GM23248 (cell line): ENCODE results near the gene GAGE12E. TPM values are rescaled to one million over a fixed set of nuclear protein-coding genes. Genes with fewer than 3 reads are reported as not detected.
"Not testable (repeated sequence)": the region's sequence is repeated elsewhere in the genome, so short reads cannot be mapped to it uniquely, and the experiment has no call there.

ENCODE experiments used
- DNase-seq: peaks from one replicate; pipeline ENCODE4 v3.0.0-alpha.2; 2015
- H2AFZ ChIP-seq: fragments of 200-600 bp; sonication (generic); 2 replicates; pipeline ENCODE4 v1.6.1; 2016; ENCODE audit warnings: antibody characterized with exemption
- H3F3A ChIP-seq: fragments of 200-600 bp; sonication (generic); 2 replicates; pipeline ENCODE4 v1.6.1; 2016; ENCODE audit warnings: mild to moderate bottlenecking, antibody characterized with exemption, mixed run types; ENCODE audit not compliant: insufficient read depth
- H3K27ac ChIP-seq: fragments of 200-600 bp; sonication (generic); 2 replicates; pipeline ENCODE4 v1.5.1; 2016; ENCODE audit warnings: mild to moderate bottlenecking
- H3K27me3 ChIP-seq: fragments of 200-600 bp; sonication (generic); replicated peaks from 2 replicates; pipeline ENCODE4 v1.6.1; 2016; ENCODE audit warnings: mild to moderate bottlenecking; ENCODE audit not compliant: insufficient read depth
- H3K36me3 ChIP-seq: fragments of 200-600 bp; sonication (generic); 2 replicates; pipeline ENCODE4 v1.6.1; 2016; ENCODE audit warnings: low read depth, mild to moderate bottlenecking
- H3K4me1 ChIP-seq: fragments of 200-600 bp; sonication (generic); 2 replicates; pipeline ENCODE4 v1.6.1; 2016; ENCODE audit warnings: mild to moderate bottlenecking; ENCODE audit not compliant: insufficient read depth
- H3K4me2 ChIP-seq: fragments of 200-600 bp; sonication (generic); one replicate; pipeline ENCODE4 v1.6.1; 2016; ENCODE audit warnings: mild to moderate bottlenecking; ENCODE audit not compliant: unreplicated experiment
- H3K4me3 ChIP-seq: fragments of 200-600 bp; sonication (generic); 2 replicates; pipeline ENCODE4 v1.5.1; 2016; ENCODE audit warnings: mild to moderate bottlenecking
- H3K79me2 ChIP-seq: fragments of 200-600 bp; sonication (generic); 2 replicates; pipeline ENCODE4 v1.6.1; 2016; ENCODE audit warnings: mild to moderate bottlenecking; ENCODE audit not compliant: insufficient read depth
- H3K9ac ChIP-seq: fragments of 200-600 bp; sonication (generic); 2 replicates; pipeline ENCODE4 v1.6.1; 2016; ENCODE audit warnings: mild to moderate bottlenecking
- H3K9me2 ChIP-seq: fragments of 200-600 bp; sonication (generic); 2 replicates; pipeline ENCODE4 v1.6.1; 2016; ENCODE audit warnings: mixed run types, mild to moderate bottlenecking, moderate library complexity; ENCODE audit not compliant: insufficient read depth
- H3K9me3 ChIP-seq: fragments of 200-600 bp; sonication (generic); one replicate; pipeline ENCODE4 v1.6.1; 2017; ENCODE audit warnings: low read depth
- H4K20me1 ChIP-seq: fragments of 200-600 bp; sonication (generic); 2 replicates; pipeline ENCODE4 v1.6.0; 2016; ENCODE audit not compliant: insufficient read depth
- WGBS, 2 experiments: methylation state at CpG; one replicate each; pipeline ENCODE4 v1.1.6; 2015 to 2017; ENCODE audit warnings: low lambda C conversion rate in 2 of 2, low coverage in 1 of 2; ENCODE audit errors: missing lambda C conversion rate in 2 of 2; 5-methylcytosine and 5-hydroxymethylcytosine counted together
- in situ Hi-C: fragments of 300-500 bp; cut with MboI; formaldehyde crosslinking; loops from 2 replicates; pipeline ENCODE4 v1.15.0; 2020
- polyA plus RNA-seq: library from polyadenylated mRNA; unstranded; fragments of >200 nt; fragmentation: Nextera tagmentation; extraction: Ambion mirVana; gene quantifications from 2 replicates; pipeline ENCODE4 v1.2.1, GENCODE V29; 2016
- small RNA-seq: library from RNA; depleted of rRNA; stranded (forward); fragments of <200 nt; gene quantifications from one replicate; pipeline ENCODE3, GENCODE V24; 2014; ENCODE audit warnings: low read depth, low replicate concordance
- total RNA-seq: library from RNA; depleted of rRNA; stranded (reverse); fragments of >200 nt; shearing (Covaris generic); gene quantifications from 2 replicates; pipeline ENCODE4 v1.2.3, GENCODE V29; 2014; rRNA removed

GAGE12E gene
- total and polyA plus RNA-seq, 2 experiments from 2014 or later: not detected

GRCh38 chrX:49579649-49580048 lies 28.6 kb downstream of the GAGE12E start, which contains the start of gene GAGE12H:
TSS of gene GAGE12H (plus strand) at chrX:49579949. CDS start at chrX:49581104, 1,155 bp downstream.
- DNase-seq, in situ Hi-C loops, H3F3A ChIP-seq: not testable (repeated sequence)

GRCh38 chrX:49589196-49589595 lies 38.1 kb downstream of the GAGE12E start, which contains the start of gene GAGE2A:
TSS of gene GAGE2A (plus strand) at chrX:49589496. CDS start at chrX:49590651, 1,155 bp downstream.
- in situ Hi-C loops, H3K4me2 ChIP-seq, H3K27ac ChIP-seq, H3K4me3 ChIP-seq, H3K4me1 ChIP-seq, H3F3A ChIP-seq, H3K9ac ChIP-seq, H2AFZ ChIP-seq, H3K36me3 ChIP-seq, H3K9me3 ChIP-seq, H4K20me1 ChIP-seq, H3K27me3 ChIP-seq, H3K79me2 ChIP-seq, H3K9me2 ChIP-seq, DNase-seq: not testable (repeated sequence)
- WGBS, 2 experiments: no CpG with 5 or more reads among the region's 16 CpGs

More at GRCh38 chrX:49579649-49580048, 28.6 kb downstream of the GAGE12E start, which contains the start of gene GAGE12H:
- not testable (repeated sequence) for H3K27me3 ChIP-seq, H3K36me3 ChIP-seq, H3K4me1 ChIP-seq, H2AFZ ChIP-seq, H4K20me1 ChIP-seq, H3K9ac ChIP-seq, H3K4me2 ChIP-seq, H3K9me3 ChIP-seq, H3K9me2 ChIP-seq, H3K4me3 ChIP-seq, H3K79me2 ChIP-seq, H3K27ac ChIP-seq
- WGBS, 2 experiments: no CpG with 5 or more reads among the region's 16 CpGs

- DNase-seq, H2AFZ ChIP-seq, H3K4me2 ChIP-seq, H3F3A ChIP-seq, H3K27me3 ChIP-seq, H3K9me2 ChIP-seq, H3K79me2 ChIP-seq, H3K4me3 ChIP-seq, H3K4me1 ChIP-seq, H3K9me3 ChIP-seq, H3K36me3 ChIP-seq, in situ Hi-C loops, H3K9ac ChIP-seq, H3K27ac ChIP-seq, H4K20me1 ChIP-seq: not testable (repeated sequence)
- 67 to 81% methylated on average over 23 to 31 of the region's 37 CpGs for WGBS, 2 experiments
Observed at GRCh38 chrX:49589769-49590478, 38.8 kb downstream of the GAGE12E start.

GRCh38 chrX:49590488-49590887 lies 39.4 kb downstream of the GAGE12E start:
- in situ Hi-C loops, H2AFZ ChIP-seq, H3K36me3 ChIP-seq, H3K9me3 ChIP-seq, DNase-seq, H3K27ac ChIP-seq, H3K4me3 ChIP-seq, H3K79me2 ChIP-seq, H3K27me3 ChIP-seq, H3K9ac ChIP-seq, H4K20me1 ChIP-seq, H3F3A ChIP-seq, H3K4me2 ChIP-seq, H3K9me2 ChIP-seq, H3K4me1 ChIP-seq: not testable (repeated sequence)
- WGBS, 2 experiments: 65 to 70% methylated on average over 16 to 17 of the region's 17 CpGs

- H2AFZ ChIP-seq, H3K27me3 ChIP-seq, H4K20me1 ChIP-seq, H3K9me2 ChIP-seq, H3K36me3 ChIP-seq, H3K4me2 ChIP-seq, DNase-seq, in situ Hi-C loops, H3K79me2 ChIP-seq, H3K9me3 ChIP-seq, H3K27ac ChIP-seq, H3F3A ChIP-seq, H3K4me3 ChIP-seq, H3K4me1 ChIP-seq, H3K9ac ChIP-seq: not testable (repeated sequence)
- WGBS, 2 experiments: no CpG with 5 or more reads among the region's 16 CpGs
Observed at GRCh38 chrX:49598720-49599119, 47.6 kb downstream of the GAGE12E start, which contains the start of gene GAGE1. TSS of gene GAGE1 (plus strand) at chrX:49599020. CDS start at chrX:49600175, 1,155 bp downstream.

Small RNA genes within 50 kb of the gene (small RNA-seq; reads per million reads assigned to genes)
- gene GAGE12B: not detected

Other genes with a start within 250 kb of the GAGE12E start
- not detected in 2 replicates for gene GAGE10, start 247.6 kb upstream of the GAGE12E start, total RNA-seq
- gene GAGE10, start 247.6 kb upstream of the GAGE12E start, polyA plus RNA-seq: not detected in 2 replicates
- gene GAGE12J, start 229.3 kb upstream of the GAGE12E start, total RNA-seq: not detected in 2 replicates
- not detected in 2 replicates for gene GAGE12J, start 229.3 kb upstream of the GAGE12E start, polyA plus RNA-seq
- not detected in 2 replicates for gene GAGE13, start 219.7 kb upstream of the GAGE12E start, total RNA-seq
- gene GAGE13, start 219.7 kb upstream of the GAGE12E start, polyA plus RNA-seq: not detected in 2 replicates
- gene GAGE12C, start 19.1 kb upstream of the GAGE12E start, total RNA-seq: not detected in 2 replicates
- not detected in 2 replicates for gene GAGE12C, start 19.1 kb upstream of the GAGE12E start, polyA plus RNA-seq
- gene GAGE12D, start 9.6 kb upstream of the GAGE12E start, total RNA-seq: not detected in 2 replicates
- gene GAGE12D, start 9.6 kb upstream of the GAGE12E start, polyA plus RNA-seq: not detected in 2 replicates
- gene GAGE12F, start 9.6 kb downstream of the GAGE12E start, total RNA-seq: not detected in 2 replicates
- not detected in 2 replicates for gene GAGE12F, start 9.6 kb downstream of the GAGE12E start, polyA plus RNA-seq
- not detected in 2 replicates for gene GAGE12G, start 19.1 kb downstream of the GAGE12E start, total RNA-seq
- gene GAGE12G, start 19.1 kb downstream of the GAGE12E start, polyA plus RNA-seq: not detected in 2 replicates
- not detected in 2 replicates for gene GAGE12H, start 28.7 kb downstream of the GAGE12E start, total RNA-seq
- not detected in 2 replicates for gene GAGE12H, start 28.7 kb downstream of the GAGE12E start, polyA plus RNA-seq
- not detected in 2 replicates for gene GAGE2A, start 38.2 kb downstream of the GAGE12E start, total RNA-seq
- not detected in 2 replicates for gene GAGE2A, start 38.2 kb downstream of the GAGE12E start, polyA plus RNA-seq
- not detected in 2 replicates for gene GAGE1, start 47.7 kb downstream of the GAGE12E start, total RNA-seq
- gene GAGE1, start 47.7 kb downstream of the GAGE12E start, polyA plus RNA-seq: not detected in 2 replicates
- gene PAGE1, start 144.7 kb downstream of the GAGE12E start, total RNA-seq: not detected in 2 replicates
- not detected in 2 replicates for gene PAGE1, start 144.7 kb downstream of the GAGE12E start, polyA plus RNA-seq